ENCODE results near the gene RBBP6.

DNA sequence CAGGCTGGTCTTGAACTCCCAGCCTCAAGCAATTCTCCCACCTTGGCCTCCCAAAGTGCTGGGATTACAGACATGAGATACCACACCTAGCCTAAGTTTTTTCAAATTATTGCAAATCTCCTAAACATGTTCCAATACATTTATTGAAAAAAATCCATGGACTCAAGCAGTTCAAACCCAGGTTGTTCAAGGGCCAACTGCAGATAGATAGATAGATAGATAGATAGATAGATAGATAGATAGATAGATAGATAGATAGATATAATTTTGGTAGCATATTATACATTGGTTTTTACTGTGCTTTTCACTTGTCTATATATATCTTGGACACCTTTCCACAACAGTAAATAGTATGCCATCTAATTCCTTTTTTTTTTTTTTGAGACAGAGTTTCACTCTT is 20.9 kb upstream of the RBBP6 start:
- TF ChIP-seq CTCF (IDR thresholded peaks at IDR 0.05) = no peak
- TF ChIP-seq EP300 (IDR thresholded peaks at IDR 0.05; ENCODE audit: low read depth) = no peak
